Measurements from ENCODE around the gene SHISA7. TPM values are rescaled to one million over a fixed set of nuclear protein-coding genes. Genes with fewer than 3 reads are reported as not detected.
"Not testable (repeated sequence)": the region's sequence is repeated elsewhere in the genome, so short reads cannot be mapped to it uniquely, and the experiment has no call there.

Gene SHISA7
- total RNA-seq, 2 experiments from 2014 or later, result not detected

DNA sequence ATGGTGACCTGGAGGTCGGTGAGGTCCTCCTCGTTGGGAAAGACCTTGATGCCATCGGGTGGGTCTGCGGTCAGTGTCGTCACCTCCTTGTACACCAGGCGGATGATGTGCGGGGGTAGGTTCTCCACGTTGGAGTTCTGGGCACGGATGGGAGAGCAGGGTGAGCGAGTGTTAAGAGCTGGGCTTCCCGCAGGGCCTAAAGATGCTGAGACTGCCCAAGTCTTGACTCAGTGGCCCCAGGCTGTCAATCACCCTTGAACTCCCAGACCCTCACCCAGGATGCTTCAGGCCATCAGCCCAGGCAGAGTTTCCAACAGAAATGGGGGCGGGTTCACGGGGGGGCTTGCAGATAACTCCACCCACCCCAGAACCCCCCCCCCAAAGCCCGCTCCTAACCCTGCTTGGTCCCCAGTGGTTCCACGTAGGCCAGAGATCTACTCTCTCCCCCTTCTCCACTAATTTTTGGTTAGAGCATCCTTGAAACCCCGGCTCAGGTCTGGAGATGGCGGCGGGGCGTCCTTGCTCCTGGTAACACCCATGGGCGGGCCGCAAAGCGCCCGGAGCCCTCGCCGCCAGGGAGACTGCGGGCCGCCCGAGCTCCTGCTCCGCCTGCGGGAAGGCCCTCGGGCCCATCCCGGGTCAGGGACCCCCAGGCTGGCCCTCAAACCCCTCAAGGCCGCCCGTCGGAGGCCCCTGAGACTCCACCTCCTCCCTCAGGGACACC, 36.1 kb downstream of the SHISA7 start:
- peaks cover 15% of the 10 kb centered on the region for H3K9me3 Mint-ChIP-seq
- H3K36me3 Mint-ChIP-seq, result peaks cover 54% of the 10 kb centered on the region
- peak; percentile 41 for DNase-seq

DNA sequence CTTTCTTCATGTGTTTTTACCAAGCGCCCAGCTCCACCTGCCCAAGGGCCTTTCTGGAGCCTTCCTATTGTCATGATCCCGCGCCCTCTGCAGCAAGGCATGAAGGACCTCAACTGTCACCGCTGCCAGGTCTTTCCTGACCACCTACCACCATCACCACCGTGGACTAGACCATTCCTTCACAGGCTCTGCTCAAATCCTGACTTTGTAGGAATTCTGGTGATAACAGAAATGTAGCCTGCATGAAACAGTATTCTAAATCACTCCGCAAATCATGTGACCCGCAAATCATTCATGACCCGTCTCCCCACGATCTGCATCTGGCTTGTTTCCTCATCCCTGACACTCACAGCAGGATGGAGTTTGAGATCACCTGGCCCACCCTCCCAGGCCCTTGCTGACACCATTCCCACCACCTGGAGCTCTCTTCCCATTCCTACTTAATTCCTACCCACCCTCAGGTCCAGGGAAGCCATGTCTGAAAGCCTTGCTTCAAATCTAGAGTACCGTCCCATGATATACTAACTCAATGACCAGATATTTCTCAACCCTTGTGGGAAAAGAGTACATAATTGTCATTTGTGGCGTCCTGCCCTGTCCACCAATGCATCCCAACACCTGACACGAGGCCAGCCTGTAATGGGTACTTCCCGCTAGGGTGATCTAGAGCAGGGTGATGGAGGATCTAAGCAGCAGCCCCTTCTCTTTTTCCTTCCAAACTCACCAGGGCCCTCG, 36.8 kb downstream of the SHISA7 start:
- peaks cover 27% of the 10 kb centered on the region for H3K4me1 Mint-ChIP-seq
- DNase-seq, result no peak
- H3K9me3 Mint-ChIP-seq, result peaks cover 15% of the 10 kb centered on the region
- peaks cover 57% of the 10 kb centered on the region for H3K36me3 Mint-ChIP-seq
- peaks cover 5% of the 10 kb centered on the region for H3K27me3 Mint-ChIP-seq
- H3K27ac Mint-ChIP-seq, result peak overlapping the region; percentile 81
- H3K4me3 Mint-ChIP-seq, result peak overlapping the region; percentile 92

More for the DNA sequence above, 36.1 kb downstream of the SHISA7 start:
- peaks cover 5% of the 10 kb centered on the region for H3K27me3 Mint-ChIP-seq
- H3K27ac Mint-ChIP-seq, result peak overlapping the region; percentile 81
- peak overlapping the region; percentile 92 for H3K4me3 Mint-ChIP-seq
- peaks cover 27% of the 10 kb centered on the region for H3K4me1 Mint-ChIP-seq

DNA sequence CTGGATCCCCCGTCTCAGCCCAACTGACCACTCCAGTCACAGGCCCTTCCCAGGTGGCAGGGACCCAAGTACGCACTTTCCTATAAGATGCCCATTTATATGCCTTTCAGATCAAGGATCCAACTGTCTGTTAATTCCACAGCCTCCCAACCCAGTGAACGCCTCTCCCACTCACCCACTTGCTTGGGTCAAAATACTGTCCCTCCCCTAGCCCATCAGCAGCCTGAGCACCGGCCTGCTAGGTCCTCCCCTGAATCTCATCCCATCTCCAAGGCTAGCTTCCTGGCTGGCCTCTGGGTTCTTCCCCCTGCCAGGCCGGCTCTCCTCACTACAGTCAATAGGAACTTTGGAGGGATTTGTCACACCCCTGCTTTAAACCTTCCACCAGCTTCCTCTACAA, 37.5 kb downstream of the SHISA7 start:
- Mint-ChIP-seq H3K4me1 (peaks cover 27% of the 10 kb centered on the region), H3K27ac (peak overlapping the region; percentile 81), H3K9me3 (peaks cover 14% of the 10 kb centered on the region), H3K27me3 (peaks cover 5% of the 10 kb centered on the region), H3K36me3 (peaks cover 63% of the 10 kb centered on the region), H3K4me3 (peak overlapping the region; percentile 92)
- no peak for DNase-seq

DNA sequence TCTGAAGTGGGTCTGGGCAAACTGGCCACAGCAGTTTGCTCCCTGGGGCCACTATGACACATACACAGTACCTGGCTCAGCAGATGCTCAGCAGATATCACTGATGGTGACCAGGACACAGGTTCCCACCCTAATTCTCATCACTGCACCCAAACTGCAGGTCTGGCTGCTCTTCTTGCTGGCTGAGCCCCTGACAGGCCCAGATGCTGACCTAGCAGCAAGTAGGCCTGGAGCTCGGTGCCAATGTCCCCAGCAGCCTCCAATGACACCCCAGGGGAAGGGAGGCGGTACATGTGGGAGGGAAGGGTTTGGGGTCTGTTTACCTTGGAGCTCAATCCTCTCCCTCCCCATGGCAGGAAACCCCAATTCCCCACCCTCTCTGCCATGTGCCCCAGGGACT, 40.6 kb downstream of the SHISA7 start:
- H3K9me3 Mint-ChIP-seq, result no peaks in the 10 kb centered on the region
- no peak overlapping the region for H3K4me3 Mint-ChIP-seq
- peaks cover 37% of the 10 kb centered on the region for H3K4me1 Mint-ChIP-seq
- peaks cover 3% of the 10 kb centered on the region for H3K27me3 Mint-ChIP-seq
- DNase-seq, result no peak
- peaks cover 55% of the 10 kb centered on the region for H3K36me3 Mint-ChIP-seq
- H3K27ac Mint-ChIP-seq, result peak overlapping the region; percentile 25

DNA sequence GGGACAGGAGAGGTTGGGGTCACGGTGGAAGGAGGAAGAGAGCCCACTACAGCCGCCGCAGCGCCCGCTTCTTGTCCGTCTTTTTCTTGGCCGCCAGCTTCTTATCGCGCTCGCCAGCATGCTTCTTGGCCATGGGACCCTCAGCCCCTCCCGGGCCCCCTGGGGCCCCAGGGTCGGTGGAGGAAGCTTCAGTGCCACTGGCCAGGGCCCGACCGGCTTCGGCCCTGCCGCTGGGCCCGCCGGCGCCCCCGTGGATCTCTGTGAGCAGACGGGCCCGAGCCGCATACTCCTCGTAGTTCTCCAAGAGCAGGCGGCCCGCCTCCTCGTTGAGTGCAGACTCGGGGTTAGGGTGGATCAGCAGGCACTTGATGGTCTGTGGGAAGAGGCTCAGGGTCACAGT, 41.7 kb downstream of the SHISA7 start:
- H3K4me3 Mint-ChIP-seq, DNase-seq, H3K9me3 Mint-ChIP-seq, H3K27me3 Mint-ChIP-seq, H3K27ac Mint-ChIP-seq: not testable (repeated sequence)
- H3K4me1 Mint-ChIP-seq, result peaks cover 34% of the 10 kb centered on the region
- H3K36me3 Mint-ChIP-seq, result peaks cover 48% of the 10 kb centered on the region

DNA sequence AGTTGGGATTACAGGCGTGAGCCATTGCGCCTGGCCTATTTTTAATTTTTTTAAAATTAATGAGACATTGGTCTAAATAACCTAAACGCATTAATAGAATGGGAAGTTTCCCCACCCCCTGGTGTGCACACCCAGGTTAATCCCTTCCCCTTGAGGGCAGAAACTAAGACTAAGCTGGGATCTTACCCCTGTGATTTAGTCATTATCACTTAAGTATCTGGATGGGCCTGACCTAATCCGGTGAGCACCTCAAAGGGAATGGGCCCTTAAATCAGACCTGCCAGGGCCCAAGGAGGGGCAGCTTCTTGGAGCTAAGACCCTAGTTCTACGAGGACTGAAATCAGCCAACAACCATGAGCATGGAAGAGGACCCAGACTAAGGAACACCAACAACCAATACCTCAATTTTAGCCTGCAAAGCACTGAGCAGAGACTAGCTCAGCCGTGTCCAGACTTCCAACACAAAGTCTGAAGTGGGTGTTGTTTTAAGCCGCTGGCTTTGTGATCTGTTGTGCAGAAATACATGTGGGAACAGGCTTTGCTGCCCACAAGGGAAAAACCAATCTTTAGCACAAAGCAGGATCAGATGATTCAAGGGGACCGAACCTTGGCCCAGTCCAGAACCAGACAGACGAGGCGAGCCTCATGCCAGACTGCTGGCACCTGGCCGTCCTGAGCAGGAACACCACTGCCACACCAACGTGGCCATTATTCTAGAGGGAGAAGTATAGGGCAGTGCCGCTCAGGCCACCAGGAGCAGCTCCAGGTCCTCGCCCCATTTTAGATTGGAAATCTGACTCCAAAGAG, 42.6 kb downstream of the SHISA7 start:
- Mint-ChIP-seq H3K9me3 (no peaks in the 10 kb centered on the region), H3K4me1 (peaks cover 25% of the 10 kb centered on the region), H3K4me3 (no peak overlapping the region), H3K36me3 (peaks cover 39% of the 10 kb centered on the region), H3K27me3 (no peaks in the 10 kb centered on the region), H3K27ac (no peak overlapping the region)
- no peak for DNase-seq

DNA sequence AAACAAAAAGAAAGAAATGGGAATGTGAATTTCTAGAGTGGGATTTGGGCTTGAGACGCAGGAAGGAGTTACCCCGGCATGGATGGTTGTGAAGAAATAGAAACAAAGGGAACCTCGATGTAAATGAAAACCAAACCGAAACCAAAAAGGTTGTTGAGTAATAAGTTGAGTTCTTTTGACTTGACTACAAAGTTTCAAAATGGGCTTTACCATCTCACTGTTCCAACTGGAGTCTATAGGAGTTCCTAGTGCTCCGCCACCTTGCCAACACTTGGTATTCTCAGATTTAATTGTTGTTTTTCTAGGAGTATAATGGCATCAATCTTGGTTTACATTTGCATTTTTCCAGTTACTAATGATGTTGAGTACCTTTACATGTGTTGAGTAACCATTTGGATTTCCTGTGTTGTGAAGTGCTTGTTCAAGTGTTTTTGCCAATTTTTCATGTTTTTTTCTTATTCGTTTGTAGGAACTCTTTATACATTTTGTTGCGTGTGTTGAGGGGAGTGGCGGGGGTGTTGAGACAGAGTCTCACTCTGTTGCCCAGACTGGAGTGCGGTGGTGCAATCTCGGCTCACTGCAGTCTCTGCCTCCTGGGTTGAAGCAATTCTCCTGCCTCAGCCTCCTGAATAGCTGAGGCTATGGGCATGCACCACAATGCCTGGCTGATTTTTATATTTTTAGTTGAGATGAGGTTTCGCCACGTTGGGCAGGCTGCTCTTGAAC, 44.7 kb downstream of the SHISA7 start:
- no peak for DNase-seq
- H3K27ac Mint-ChIP-seq, result peak overlapping the region; percentile 48
- H3K4me1 Mint-ChIP-seq, result peaks cover 21% of the 10 kb centered on the region
- H3K4me3 Mint-ChIP-seq, result no peak overlapping the region
- H3K9me3 Mint-ChIP-seq, result no peaks in the 10 kb centered on the region
- peaks cover 25% of the 10 kb centered on the region for H3K36me3 Mint-ChIP-seq
- no peaks in the 10 kb centered on the region for H3K27me3 Mint-ChIP-seq

DNA sequence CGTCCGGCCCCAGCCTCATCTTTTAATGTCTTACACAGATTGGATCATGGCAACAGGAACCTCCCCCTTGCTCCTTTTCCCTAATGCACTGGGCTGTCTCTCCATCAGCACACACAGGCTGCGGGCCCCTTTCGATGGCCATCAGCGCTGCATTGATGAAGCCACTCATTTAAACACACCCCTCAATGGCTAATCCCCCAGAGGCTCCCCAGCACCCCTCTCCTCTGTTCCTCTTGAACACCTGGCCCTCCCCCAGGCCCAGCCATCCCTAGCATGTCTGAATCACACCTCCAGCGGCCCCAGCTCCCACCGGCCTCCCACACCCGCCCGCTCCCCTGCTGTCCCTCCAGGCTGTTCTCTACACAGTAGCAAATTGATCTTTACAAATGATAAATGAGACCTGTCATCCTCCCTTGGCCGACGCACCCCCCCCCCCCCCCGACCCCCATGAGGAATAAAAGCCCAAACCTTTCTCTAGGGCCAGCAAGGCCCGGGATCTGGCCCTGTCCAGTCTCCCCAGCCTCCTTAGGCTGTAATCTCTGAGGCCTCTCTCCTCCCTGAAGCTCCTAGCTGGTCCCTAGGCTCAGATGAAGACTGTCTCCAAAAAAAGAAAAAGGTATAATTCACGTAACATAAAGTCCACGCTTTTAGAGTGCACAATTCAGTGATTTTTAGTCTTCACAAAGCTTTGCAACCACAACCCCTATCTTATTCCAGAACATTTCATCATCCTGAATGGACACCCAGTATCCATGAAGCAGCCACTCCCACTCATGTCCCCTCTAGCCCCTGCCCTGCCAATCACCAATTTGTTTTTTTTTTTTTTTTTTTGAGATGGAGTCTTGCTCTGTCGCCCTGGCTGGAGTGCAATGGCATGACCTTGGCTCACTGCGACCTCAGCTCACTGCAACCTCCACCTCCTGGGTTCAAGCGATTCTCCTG, 50.0 kb downstream of the SHISA7 start:
- no peaks in the 10 kb centered on the region for H3K27me3 Mint-ChIP-seq
- no peak for DNase-seq
- no peak overlapping the region for H3K4me3 Mint-ChIP-seq
- H3K27ac Mint-ChIP-seq, result peak overlapping the region; percentile 25
- peaks cover 23% of the 10 kb centered on the region for H3K36me3 Mint-ChIP-seq
- no peaks in the 10 kb centered on the region for H3K9me3 Mint-ChIP-seq
- peaks cover 28% of the 10 kb centered on the region for H3K4me1 Mint-ChIP-seq

DNA sequence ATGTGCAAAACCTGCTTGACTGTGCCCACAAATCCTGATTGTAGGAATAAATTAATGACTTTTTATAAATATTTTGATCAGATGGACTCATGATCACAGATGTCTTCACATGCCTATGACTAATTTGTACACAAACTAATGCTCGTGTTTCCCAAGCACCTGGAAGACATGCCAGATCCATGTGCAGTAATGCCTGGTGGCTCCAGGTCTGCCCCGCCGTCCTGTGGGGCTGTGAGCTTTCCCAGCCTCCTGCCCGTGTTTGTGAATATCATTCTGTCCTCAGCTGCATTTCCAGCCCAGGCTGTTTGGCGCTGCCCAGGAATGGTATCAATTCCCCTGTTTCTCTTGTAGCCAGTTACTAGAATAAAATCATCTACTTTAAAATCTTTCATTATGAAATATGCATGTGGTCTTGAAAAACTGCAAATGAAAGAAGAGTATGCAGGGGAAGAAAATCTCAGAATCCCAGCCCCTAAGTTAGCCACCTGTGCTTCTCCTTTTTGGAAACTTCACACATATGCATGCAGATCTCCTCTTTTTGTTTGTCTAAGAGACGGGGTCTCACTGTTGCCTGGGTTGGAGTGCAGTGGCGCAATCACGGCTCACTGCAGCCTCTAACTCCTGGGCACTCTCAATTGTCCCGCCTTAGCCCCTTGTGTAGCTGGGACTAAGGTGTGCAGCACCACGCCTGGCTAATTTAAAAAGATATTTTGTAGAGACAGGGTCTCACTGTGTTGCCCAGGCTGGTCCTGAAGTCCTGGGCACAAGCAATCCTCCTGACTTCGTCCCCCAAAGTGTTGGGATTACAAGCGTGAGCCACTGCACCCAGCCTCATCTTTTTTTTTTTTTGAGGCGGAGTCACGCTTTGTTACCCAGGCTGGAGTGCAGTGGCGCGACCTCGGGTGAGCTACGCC, 51.1 kb downstream of the SHISA7 start:
- no peaks in the 10 kb centered on the region for H3K9me3 Mint-ChIP-seq
- no peak overlapping the region for H3K4me3 Mint-ChIP-seq
- no peaks in the 10 kb centered on the region for H3K27me3 Mint-ChIP-seq
- peaks cover 28% of the 10 kb centered on the region for H3K4me1 Mint-ChIP-seq
- H3K36me3 Mint-ChIP-seq, result peaks cover 35% of the 10 kb centered on the region
- peak overlapping the region; percentile 29 for H3K27ac Mint-ChIP-seq
- no peak for DNase-seq

DNA sequence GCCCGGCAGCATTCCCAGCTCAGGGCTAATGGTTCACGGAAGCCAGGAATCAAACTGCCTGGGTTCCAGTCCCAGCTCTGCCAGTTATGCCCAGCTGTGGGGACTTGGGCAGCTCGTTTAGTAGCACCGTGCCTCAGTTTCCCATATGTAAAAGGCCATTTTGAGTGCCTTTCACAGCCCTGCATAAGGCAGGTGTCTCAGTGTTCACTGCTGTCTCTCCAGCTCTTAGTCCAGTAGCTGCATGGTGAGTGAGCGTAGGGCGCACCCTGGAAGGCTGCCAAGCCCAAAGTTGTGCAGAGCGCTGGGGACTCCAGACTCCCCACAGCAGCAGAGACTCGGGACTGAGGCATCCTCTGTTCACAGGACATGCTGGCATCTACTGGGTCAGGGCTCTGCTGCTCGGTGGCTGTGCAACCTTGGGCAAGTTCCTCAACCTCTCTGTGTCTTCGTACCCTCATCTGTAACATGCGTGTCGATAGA, 51.9 kb downstream of the SHISA7 start:
- no peak for DNase-seq
- peaks cover 31% of the 10 kb centered on the region for H3K4me1 Mint-ChIP-seq
- H3K27ac Mint-ChIP-seq, result no peak overlapping the region
- H3K27me3 Mint-ChIP-seq, result peaks cover 1% of the 10 kb centered on the region
- H3K36me3 Mint-ChIP-seq, result peaks cover 42% of the 10 kb centered on the region
- no peak overlapping the region for H3K4me3 Mint-ChIP-seq
- no peaks in the 10 kb centered on the region for H3K9me3 Mint-ChIP-seq

DNA sequence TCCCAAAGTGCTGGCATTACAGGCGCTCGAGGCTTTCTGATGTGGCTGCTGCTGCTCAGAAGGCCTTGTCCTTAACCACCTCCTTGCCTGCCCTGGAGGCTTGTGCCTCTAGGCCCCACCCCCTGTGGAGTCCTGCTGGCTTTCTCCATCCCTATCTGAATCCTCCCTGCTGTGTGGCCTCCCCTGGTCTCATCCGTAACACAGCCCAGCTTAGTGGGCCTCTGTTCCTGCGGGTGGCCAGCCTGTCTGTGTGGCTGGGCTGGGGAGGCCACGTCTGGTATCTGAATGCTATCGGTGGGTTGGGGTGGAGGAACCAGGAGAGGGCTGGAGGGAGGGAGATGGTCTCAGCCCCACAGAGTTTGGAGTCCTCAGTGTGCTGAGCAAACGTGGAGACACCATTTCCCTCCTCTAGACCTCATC, 52.6 kb downstream of the SHISA7 start:
- Mint-ChIP-seq H3K4me3 (no peak overlapping the region), H3K36me3 (peaks cover 49% of the 10 kb centered on the region), H3K27me3 (peaks cover 7% of the 10 kb centered on the region), H3K27ac (peak overlapping the region; percentile 47), H3K9me3 (no peaks in the 10 kb centered on the region), H3K4me1 (peaks cover 33% of the 10 kb centered on the region)
- no peak for DNase-seq

DNA sequence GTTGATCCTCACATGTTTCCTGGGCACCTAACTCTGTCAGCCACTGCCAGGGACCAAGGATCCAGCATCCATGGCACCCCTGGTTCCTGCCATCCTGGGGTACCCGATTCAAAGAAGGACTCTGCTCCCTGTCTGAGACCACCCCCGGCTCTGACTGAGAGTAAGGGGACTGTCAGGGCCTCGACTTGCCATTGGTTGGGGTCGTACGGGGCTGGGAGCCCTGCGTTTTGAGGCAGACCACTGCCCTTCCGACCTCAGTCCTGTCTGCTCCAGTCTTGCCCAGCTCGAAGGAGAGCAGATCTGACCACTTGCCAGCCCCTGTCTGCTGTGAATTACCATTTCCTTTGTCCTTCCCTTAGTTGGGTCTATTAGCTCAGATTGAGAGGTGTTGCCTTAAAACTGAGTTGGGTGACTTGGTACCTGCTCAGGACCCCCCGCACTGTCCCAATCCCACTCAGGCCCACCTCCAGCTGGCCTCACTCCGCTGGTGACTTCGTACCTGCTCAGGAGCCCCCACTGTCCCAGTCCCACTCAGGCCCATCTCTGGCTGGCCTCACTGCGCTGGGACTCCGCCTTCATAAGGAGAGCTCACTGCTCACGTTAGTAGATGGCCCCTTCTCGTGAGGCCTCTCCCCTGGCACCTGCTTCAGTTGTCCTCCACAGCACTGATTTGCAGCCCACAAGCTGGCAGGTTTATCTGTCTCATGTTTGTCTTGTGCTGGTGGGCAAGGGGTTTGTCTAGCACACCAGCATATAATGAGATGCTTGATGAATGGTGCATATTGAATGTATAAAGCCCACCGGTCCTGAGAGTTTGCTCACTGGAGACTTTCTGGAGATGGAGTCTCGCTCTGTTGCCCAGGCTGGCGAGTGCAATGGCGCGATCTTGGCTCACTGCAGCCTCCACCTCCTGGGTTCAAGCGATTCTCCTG, 53.4 kb downstream of the SHISA7 start:
- Mint-ChIP-seq H3K27ac (peak overlapping the region; percentile 44), H3K4me3 (peak overlapping the region; percentile 50), H3K27me3 (peaks cover 7% of the 10 kb centered on the region), H3K36me3 (peaks cover 49% of the 10 kb centered on the region), H3K4me1 (peaks cover 38% of the 10 kb centered on the region), H3K9me3 (no peaks in the 10 kb centered on the region)
- no peak for DNase-seq
